ENCODE data around the gene NOL4. TPM values are rescaled to one million over a fixed set of nuclear protein-coding genes. Genes with fewer than 3 reads are reported as not detected.

The NOL4 gene
- total and polyA plus RNA-seq, 2 of the 8 experiments (the other 6 are each of a cell fraction or from before 2014, with no cell fraction given), result 0.18 to 2.6 TPM

- TF ChIP-seq RFX5 (IDR thresholded peaks at IDR 0.05; ENCODE audit: borderline replicate concordance, low read depth, low read length) (no peak), RNF2 (IDR thresholded peaks at IDR 0.05; ENCODE audit: borderline replicate concordance, low read depth, low read length, missing control alignments, poor library complexity, severe bottlenecking) (peak; percentile 40), ASH2L (IDR thresholded peaks at IDR 0.05; ENCODE audit: low read length) (peak; percentile 83), CTCF (IDR thresholded peaks at IDR 0.05; ENCODE audit: control extremely low read depth in 1 of 3, insufficient read depth in 1 of 3, low read depth in 1 of 3, low read length in 3 of 3) (no peak), SIN3A (conservative IDR thresholded peaks at IDR 0.05 in 1 of 2, IDR thresholded peaks at IDR 0.05 in 1 of 2; ENCODE audit: low read depth in 1 of 2, low read length in 2 of 2) (peak in 1 of 2 experiments; percentile 61; a peak in 2 of 4 replicates), CREB1 (IDR thresholded peaks at IDR 0.05) (peak; percentile 15; the same call in 1 of the 2 replicates)
Measured at GRCh38 chr18:34222307-34223163, 2.2 kb downstream of the NOL4 start (continued).
